Thymus (tissue), 11 donors: ENCODE measurements around the gene RPL7A. TPM values are rescaled to one million over a fixed set of nuclear protein-coding genes. Genes with fewer than 3 reads are reported as not detected.

ENCODE experiments used
- DNase-seq, 9 donors: peaks; one replicate each; pipeline ENCODE4 v3.0.0-alpha.2; 2013; ENCODE audit warnings: low spot score in 9 of 9, low read depth in 6 of 9, missing footprints in 1 of 9
- H3K27ac ChIP-seq, 2 donors: one replicate each; pipeline ENCODE4 v1.5.1; 2013; ENCODE audit warnings: control low read depth in 1 of 2, low read depth in 1 of 2, low read length in 1 of 2, mild to moderate bottlenecking in 1 of 2, moderate library complexity in 1 of 2
- H3K27me3 ChIP-seq, 2 donors: one replicate each; pipeline ENCODE4 v1.5.1; 2013; ENCODE audit warnings: low read length in 1 of 2; ENCODE audit not compliant: control insufficient read depth in 2 of 2, insufficient read depth in 1 of 2
- H3K36me3 ChIP-seq, 2 donors: one replicate each; pipeline ENCODE4 v1.5.1; 2013; ENCODE audit warnings: low read length in 1 of 2, mild to moderate bottlenecking in 1 of 2, moderate library complexity in 1 of 2; ENCODE audit not compliant: control insufficient read depth in 2 of 2, insufficient read depth in 2 of 2
- H3K4me1 ChIP-seq, 2 donors: one replicate each; pipeline ENCODE4 v1.5.1; 2013; ENCODE audit warnings: low read length in 2 of 2; ENCODE audit not compliant: control insufficient read depth in 2 of 2, insufficient read depth in 2 of 2
- H3K4me3 ChIP-seq, 2 donors: one replicate each; pipeline ENCODE4 v1.5.1; 2013; ENCODE audit warnings: low read length in 2 of 2, control low read depth in 1 of 2, mild to moderate bottlenecking in 1 of 2
- H3K9me3 ChIP-seq, 2 donors: one replicate each; pipeline ENCODE4 v1.5.1; 2013; ENCODE audit warnings: low read length in 1 of 2, mild to moderate bottlenecking in 1 of 2; ENCODE audit not compliant: control insufficient read depth in 2 of 2, insufficient read depth in 1 of 2
- WGBS: extraction: QIAGEN DNeasy Blood & Tissue Kit; methylation state at CpG from one replicate; pipeline ENCODE4 v1.1.7; 2013; 5-methylcytosine and 5-hydroxymethylcytosine counted together
- polyA plus RNA-seq: library from polyadenylated mRNA; stranded (reverse); fragments of 200-250 nt; gene quantifications from one replicate; pipeline ENCODE4 v1.2.3, GENCODE V29; 2013
- total RNA-seq: library from RNA; stranded (reverse); fragments of 120-200 nt; gene quantifications from one replicate; pipeline ENCODE4 v1.2.4, GENCODE V29; 2013
- donor health status: healthy.

Gene RPL7A
- total and polyA plus RNA-seq, 2 donors, result 2,397 to 3,092 TPM

GRCh38 chr9:133349965-133350616 is 2.1 kb downstream of the RPL7A start:
- DNase-seq, result no peak
- Histone ChIP-seq H3K27me3 (no peaks in the 10 kb centered on the region), H3K9me3 (no peaks in the 10 kb centered on the region), H3K4me3 (no peak overlapping the region), H3K27ac (no peak overlapping the region), H3K36me3 (peaks cover 61 to 63% of the 10 kb centered on the region in 2 donors), H3K4me1 (peaks cover 14 to 27% of the 10 kb centered on the region in 2 donors)
- WGBS, result 95% methylated on average over 15 of the region's 15 CpGs

- peaks cover 18 to 30% of the 10 kb centered on the region in 2 donors for H3K4me1 ChIP-seq
- H3K9me3 ChIP-seq, result no peaks in the 10 kb centered on the region
- no peak for DNase-seq
- H3K4me3 ChIP-seq, result no peak overlapping the region
- no peaks in the 10 kb centered on the region for H3K27me3 ChIP-seq
- H3K27ac ChIP-seq, result no peak overlapping the region
- 94% methylated on average over 3 of the region's 3 CpGs for WGBS
- peaks cover 51 to 54% of the 10 kb centered on the region in 2 donors for H3K36me3 ChIP-seq
Measured at GRCh38 chr9:133351526-133351907, 3.5 kb downstream of the RPL7A start.

- Histone ChIP-seq H3K4me1 (peaks cover 18 to 29% of the 10 kb centered on the region in 2 donors), H3K36me3 (peaks cover 51 to 54% of the 10 kb centered on the region in 2 donors), H3K4me3 (no peak overlapping the region), H3K27ac (no peak overlapping the region), H3K27me3 (no peaks in the 10 kb centered on the region), H3K9me3 (no peaks in the 10 kb centered on the region)
- 91% methylated on average over 14 of the region's 14 CpGs for WGBS
- DNase-seq, result no peak
Measured at GRCh38 chr9:133351908-133352634, 4.1 kb downstream of the RPL7A start.

GRCh38 chr9:133352635-133353340 is 4.8 kb downstream of the RPL7A start:
- WGBS, result 90% methylated on average over 8 of the region's 8 CpGs
- H3K36me3 ChIP-seq, result peaks cover 51 to 54% of the 10 kb centered on the region in 2 donors
- peaks cover 17 to 35% of the 10 kb centered on the region in 2 donors for H3K4me1 ChIP-seq

GRCh38 chr9:133353548-133353947 is 5.5 kb downstream of the RPL7A start:
- no peaks in the 10 kb centered on the region for H3K9me3 ChIP-seq
- WGBS, result 96% methylated on average over 5 of the region's 5 CpGs
- DNase-seq, result no peak
- H3K27ac ChIP-seq, result no peak overlapping the region
- H3K4me3 ChIP-seq, result no peak overlapping the region
- H3K27me3 ChIP-seq, result no peaks in the 10 kb centered on the region
- peaks cover 51 to 57% of the 10 kb centered on the region in 2 donors for H3K36me3 ChIP-seq
- H3K4me1 ChIP-seq, result peaks cover 17 to 37% of the 10 kb centered on the region in 2 donors

More at GRCh38 chr9:133352635-133353340, 4.8 kb downstream of the RPL7A start:
- DNase-seq, result no peak
- Histone ChIP-seq H3K9me3 (no peaks in the 10 kb centered on the region), H3K27me3 (no peaks in the 10 kb centered on the region), H3K4me3 (no peak overlapping the region), H3K27ac (no peak overlapping the region)

- Histone ChIP-seq H3K4me3 (no peak overlapping the region), H3K27ac (no peak overlapping the region), H3K9me3 (no peaks in the 10 kb centered on the region), H3K36me3 (peaks cover 49 to 56% of the 10 kb centered on the region in 2 donors), H3K4me1 (peaks cover 13 to 25% of the 10 kb centered on the region in 2 donors), H3K27me3 (no peaks in the 10 kb centered on the region)
- no peak for DNase-seq
- WGBS, result 98% methylated on average over 7 of the region's 7 CpGs
Measured at GRCh38 chr9:133354766-133355165, 6.7 kb downstream of the RPL7A start.

- H3K4me3 ChIP-seq, result peak overlapping the region; percentile 74 to 75
- H3K36me3 ChIP-seq, result peaks cover 49 to 56% of the 10 kb centered on the region in 2 donors
- H3K27ac ChIP-seq, result peak overlapping the region; percentile 38 to 60
- 1% methylated on average over 31 of the region's 31 CpGs for WGBS
- no peaks in the 10 kb centered on the region for H3K9me3 ChIP-seq
- no peaks in the 10 kb centered on the region for H3K27me3 ChIP-seq
- H3K4me1 ChIP-seq, result peaks cover 13 to 23% of the 10 kb centered on the region in 2 donors
- DNase-seq, result no peak
Measured at GRCh38 chr9:133355881-133356357, 7.9 kb downstream of the RPL7A start.

GRCh38 chr9:133356391-133357091 is 8.5 kb downstream of the RPL7A start, which contains the start of the genes SURF1 and SURF2:
SURF1 (minus strand) TSS chr9:133356487; CDS start chr9:133356453, 34 bp downstream.
SURF2 (plus strand) TSS chr9:133356550; CDS start chr9:133356593, 43 bp downstream.
- peaks cover 13 to 23% of the 10 kb centered on the region in 2 donors for H3K4me1 ChIP-seq

More at GRCh38 chr9:133356391-133357091, 8.5 kb downstream of the RPL7A start, which contains the start of the genes SURF1 and SURF2:
- WGBS, result 2% methylated on average over 78 of the region's 78 CpGs
- Histone ChIP-seq H3K9me3 (no peaks in the 10 kb centered on the region), H3K36me3 (peaks cover 49 to 56% of the 10 kb centered on the region in 2 donors), H3K4me3 (peak within 1 kb of the TSS; percentile 74 to 75), H3K27me3 (no peaks in the 10 kb centered on the region), H3K27ac (peak within 1 kb of the TSS; percentile 60 to 73)
- DNase-seq, result peak in 8 of 9 donors; percentile 72 to 93 (median 80)
